ENCODE results near the gene CRABP2. TPM values are rescaled to one million over a fixed set of nuclear protein-coding genes. Genes with fewer than 3 reads are reported as not detected.

Gene CRABP2
- polyA plus RNA-seq, 1 donor, result 85.6 TPM

GRCh38 chr1:156743367-156744302 lies 38.3 kb upstream of the CRABP2 start:
- DNase-seq, result no peak

GRCh38 chr1:156742801-156743200 lies 37.4 kb upstream of the CRABP2 start:
- no peak for DNase-seq

- no peak for DNase-seq
These were observed 36.6 kb upstream of the CRABP2 start for GRCh38 chr1:156742017-156742416.

GRCh38 chr1:156741481-156741983 lies 36.1 kb upstream of the CRABP2 start:
- no peak for DNase-seq

GRCh38 chr1:156740741-156741480 lies 35.5 kb upstream of the CRABP2 start, which contains the start of gene MRPL24:
MRPL24 (minus strand) TSS chr1:156741088; CDS start chr1:156738704, 2,384 bp downstream.
- peak; percentile 99 for DNase-seq

GRCh38 chr1:156740237-156740740 lies 34.9 kb upstream of the CRABP2 start:
- no peak for DNase-seq

- DNase-seq, result no peak
These were observed 33.5 kb upstream of the CRABP2 start for GRCh38 chr1:156738916-156739315.

- DNase-seq, result no peak
These were observed 33.0 kb upstream of the CRABP2 start for GRCh38 chr1:156738407-156738806.

GRCh38 chr1:156733989-156734584 lies 28.7 kb upstream of the CRABP2 start:
- no peak for DNase-seq

- peak; percentile 94 for DNase-seq
These were observed 23.4 kb upstream of the CRABP2 start, which contains the start of gene ISG20L2 for GRCh38 chr1:156728599-156729462. ISG20L2 (minus strand) TSS chr1:156728766; CDS start chr1:156727652, 1,114 bp downstream.

GRCh38 chr1:156727926-156728598 lies 22.7 kb upstream of the CRABP2 start, which contains the start of gene METTL25B:
METTL25B (plus strand) TSS chr1:156728469; CDS start chr1:156729105, 636 bp downstream.
- no peak for DNase-seq

GRCh38 chr1:156727492-156727891 lies 22.1 kb upstream of the CRABP2 start:
- DNase-seq, result no peak

GRCh38 chr1:156726549-156727226 lies 21.3 kb upstream of the CRABP2 start:
- DNase-seq, result no peak

- peak; percentile 89 for DNase-seq
These were observed 20.4 kb upstream of the CRABP2 start for GRCh38 chr1:156725683-156726280.

GRCh38 chr1:156721535-156721934 lies 16.2 kb upstream of the CRABP2 start:
- no peak for DNase-seq

GRCh38 chr1:156721131-156721530 lies 15.7 kb upstream of the CRABP2 start:
- no peak for DNase-seq

- no peak for DNase-seq
These were observed 12.0 kb upstream of the CRABP2 start for GRCh38 chr1:156717351-156717750.

GRCh38 chr1:156714830-156715229 lies 9.4 kb upstream of the CRABP2 start:
- DNase-seq, result no peak

GRCh38 chr1:156712626-156713025 lies 7.2 kb upstream of the CRABP2 start:
- DNase-seq, result no peak
